ENCODE results near the gene SELENOV. TPM values are rescaled to one million over a fixed set of nuclear protein-coding genes. Genes with fewer than 3 reads are reported as not detected.

Gene SELENOV
- total RNA-seq, 4 donors from 2014 or later: not detected

DNA sequence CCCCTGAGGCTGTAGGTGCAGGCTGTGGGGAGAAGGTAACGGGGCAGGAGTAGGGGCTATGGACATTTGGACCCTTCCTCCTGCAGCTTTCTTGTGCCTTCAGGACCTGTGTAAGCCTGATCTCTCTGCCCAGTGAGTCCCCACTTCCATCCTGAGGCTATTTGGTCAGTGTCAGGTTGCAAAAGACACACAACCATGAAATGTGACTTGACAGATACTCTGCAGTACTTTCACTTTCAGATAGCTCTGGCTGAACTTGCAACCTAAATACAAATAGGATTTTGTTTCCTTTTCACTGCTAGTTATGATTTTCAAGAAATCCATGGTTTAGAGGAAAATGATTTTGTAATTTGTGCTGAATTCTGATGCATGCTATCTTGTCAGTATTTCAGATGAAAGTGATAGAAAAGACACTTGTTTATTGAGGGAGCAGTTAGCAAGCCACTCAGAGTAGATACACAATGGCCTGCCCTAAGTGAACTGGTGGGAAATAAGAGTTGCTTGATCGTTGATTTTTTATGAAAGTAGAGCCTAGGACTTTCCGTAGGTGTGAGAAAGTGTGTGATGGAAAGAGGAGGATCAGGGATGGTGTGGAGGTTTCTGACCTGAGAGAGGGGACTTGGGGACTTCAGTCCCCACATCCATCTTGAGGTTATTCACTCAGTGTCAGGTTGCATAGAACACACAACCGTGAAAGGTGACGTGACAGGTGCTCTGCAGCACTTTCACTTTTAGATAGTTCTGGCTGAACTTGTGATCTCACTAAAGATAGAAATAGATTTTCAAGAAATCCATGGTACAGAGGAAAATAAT lies 43.1 kb downstream of the SELENOV start:
- Histone ChIP-seq H3K27ac (peak overlapping the region in 1 of 4 donors; percentile 58), H3K27me3 (no peaks in the 10 kb centered on the region), H3K4me3 (peak overlapping the region in 1 of 4 donors; percentile 26), H3K36me3 (no peaks in the 10 kb centered on the region), H3K4me1 (no peaks in the 10 kb centered on the region), H3K9me3 (no peaks in the 10 kb centered on the region)
- ATAC-seq (peak in 1 of 2 donors; percentile 83), DNase-seq (no peak)
- in situ Hi-C loops (cut with MboI; ENCODE audit: low sequenced_read_pairs in 4 of 4) (loop anchor here in 3 of 4 donors (5.0 to 10.0 kb wide), 4 partner anchors 114 to 287 kb away; partner anchors contain the start of gene FBL (in 1 of the 3)), intact Hi-C loops (cut with DNase I; ENCODE audit: low total_unique reads) (no loop called here)
- TF ChIP-seq POLR2A (IDR thresholded peaks at IDR 0.05): no peak
- TF ChIP-seq, protein P1, sequence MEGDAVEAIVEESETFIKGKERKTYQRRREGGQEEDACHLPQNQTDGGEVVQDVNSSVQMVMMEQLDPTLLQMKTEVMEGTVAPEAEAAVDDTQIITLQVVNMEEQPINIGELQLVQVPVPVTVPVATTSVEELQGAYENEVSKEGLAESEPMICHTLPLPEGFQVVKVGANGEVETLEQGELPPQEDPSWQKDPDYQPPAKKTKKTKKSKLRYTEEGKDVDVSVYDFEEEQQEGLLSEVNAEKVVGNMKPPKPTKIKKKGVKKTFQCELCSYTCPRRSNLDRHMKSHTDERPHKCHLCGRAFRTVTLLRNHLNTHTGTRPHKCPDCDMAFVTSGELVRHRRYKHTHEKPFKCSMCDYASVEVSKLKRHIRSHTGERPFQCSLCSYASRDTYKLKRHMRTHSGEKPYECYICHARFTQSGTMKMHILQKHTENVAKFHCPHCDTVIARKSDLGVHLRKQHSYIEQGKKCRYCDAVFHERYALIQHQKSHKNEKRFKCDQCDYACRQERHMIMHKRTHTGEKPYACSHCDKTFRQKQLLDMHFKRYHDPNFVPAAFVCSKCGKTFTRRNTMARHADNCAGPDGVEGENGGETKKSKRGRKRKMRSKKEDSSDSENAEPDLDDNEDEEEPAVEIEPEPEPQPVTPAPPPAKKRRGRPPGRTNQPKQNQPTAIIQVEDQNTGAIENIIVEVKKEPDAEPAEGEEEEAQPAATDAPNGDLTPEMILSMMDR (IDR thresholded peaks at IDR 0.05 in 4 of 5, conservative IDR thresholded peaks at IDR 0.05 in 1 of 5): no peak

DNA sequence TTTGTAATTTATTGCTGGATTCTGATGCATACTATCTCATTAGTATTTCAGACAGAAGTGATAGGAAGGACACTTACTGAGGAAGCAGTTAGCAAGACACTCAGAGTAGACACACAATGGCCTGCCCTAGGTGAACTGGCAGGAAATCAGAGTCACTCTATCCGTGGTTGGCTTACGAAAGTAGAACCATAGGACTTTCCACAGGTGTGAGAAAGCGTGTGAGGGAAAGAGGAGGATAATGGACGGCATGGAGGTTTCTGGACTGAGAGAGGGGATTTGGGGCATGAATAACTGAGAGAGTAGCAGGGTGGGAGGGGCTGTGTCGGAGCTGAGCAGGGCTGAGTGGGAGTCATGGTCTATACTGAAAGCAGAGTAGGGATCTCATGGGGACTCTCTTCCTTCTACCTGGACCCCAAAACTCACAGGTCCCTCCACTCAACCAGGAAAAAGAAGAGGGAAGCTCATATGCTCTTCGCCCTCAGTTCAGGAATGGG lies 43.7 kb downstream of the SELENOV start:
- intact Hi-C loops (cut with DNase I; ENCODE audit: low total_unique reads) (no loop called here), in situ Hi-C loops (cut with MboI; ENCODE audit: low sequenced_read_pairs in 4 of 4) (loop anchor here in 3 of 4 donors (5.0 to 10.0 kb wide), 4 partner anchors 114 to 286 kb away; partner anchors contain the start of gene FBL (in 1 of the 3))
- Histone ChIP-seq H3K9me3 (no peaks in the 10 kb centered on the region), H3K4me3 (peak overlapping the region in 1 of 4 donors; percentile 26), H3K4me1 (no peaks in the 10 kb centered on the region), H3K27me3 (no peaks in the 10 kb centered on the region), H3K27ac (peak overlapping the region in 1 of 4 donors; percentile 58), H3K36me3 (no peaks in the 10 kb centered on the region)
- DNase-seq (no peak), ATAC-seq (peak in 1 of 2 donors; percentile 57)
- no peak for TF ChIP-seq POLR2A (IDR thresholded peaks at IDR 0.05)
- TF ChIP-seq, protein P1 (IDR thresholded peaks at IDR 0.05 in 4 of 5, conservative IDR thresholded peaks at IDR 0.05 in 1 of 5): no peak

DNA sequence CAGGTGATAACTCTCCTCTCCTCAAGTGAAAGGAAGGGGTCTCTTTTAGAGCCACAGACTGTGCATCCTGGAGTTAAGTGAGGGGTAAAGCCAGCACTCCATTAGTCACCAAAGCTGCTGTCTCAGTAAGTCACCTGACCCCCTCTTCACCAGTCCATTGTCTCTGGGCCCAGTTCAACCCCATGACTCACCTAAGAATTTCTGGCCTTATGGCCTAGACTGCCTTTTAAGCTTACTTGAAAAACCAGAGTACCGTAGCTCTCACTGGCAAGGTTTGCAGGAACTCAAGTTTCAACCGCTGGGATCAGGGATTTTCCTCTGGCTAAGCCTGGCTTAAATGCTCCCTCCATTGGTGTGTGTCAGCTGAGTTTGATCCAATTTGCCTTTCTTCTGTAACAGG lies 48.5 kb downstream of the SELENOV start:
- Histone ChIP-seq H3K36me3 (no peaks in the 10 kb centered on the region), H3K9me3 (no peaks in the 10 kb centered on the region), H3K4me1 (no peaks in the 10 kb centered on the region), H3K27ac (no peak overlapping the region), H3K4me3 (no peak overlapping the region), H3K27me3 (peaks cover 0 to 2% (median 0%) of the 10 kb centered on the region in 3 donors)
- no peak for DNase-seq
- ATAC-seq: peak in 1 of 2 donors; percentile 39
- in situ Hi-C loops (cut with MboI; ENCODE audit: low sequenced_read_pairs in 4 of 4) (loop anchor here in 1 of 4 donors (5.0 kb wide), 1 partner anchor 104 kb away; no protein-coding TSS in a partner anchor), intact Hi-C loops (cut with DNase I; ENCODE audit: low total_unique reads) (no loop called here)
- TF ChIP-seq POLR2A (IDR thresholded peaks at IDR 0.05): no peak
- TF ChIP-seq, protein P1 (IDR thresholded peaks at IDR 0.05 in 4 of 5, conservative IDR thresholded peaks at IDR 0.05 in 1 of 5): no peak

DNA sequence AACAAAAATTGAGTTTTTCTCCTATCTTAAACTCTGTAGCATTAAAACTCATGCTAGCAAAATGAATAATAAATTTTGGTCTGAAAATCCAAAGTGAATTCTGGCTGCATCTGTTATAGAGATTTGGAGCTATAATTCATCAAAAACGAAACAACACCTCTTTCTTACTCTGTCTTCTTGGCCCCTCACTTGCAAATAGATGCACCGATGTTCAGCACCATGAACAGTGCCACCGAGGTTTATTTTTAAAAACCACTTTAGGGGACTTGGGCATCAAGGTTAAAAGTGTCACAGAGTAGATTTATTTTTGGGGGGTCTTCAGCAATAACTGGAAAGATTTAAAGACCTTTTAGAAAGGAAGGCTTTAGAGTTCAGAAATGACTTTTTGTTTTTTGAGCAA lies 51.1 kb downstream of the SELENOV start:
- no peaks in the 10 kb centered on the region for H3K4me1 ChIP-seq
- DNase-seq (no peak), ATAC-seq (no peak)
- H3K4me3 ChIP-seq: no peak overlapping the region
- TF ChIP-seq POLR2A (IDR thresholded peaks at IDR 0.05): no peak
- TF ChIP-seq, protein P1 (IDR thresholded peaks at IDR 0.05 in 4 of 5, conservative IDR thresholded peaks at IDR 0.05 in 1 of 5): no peak
- H3K9me3 ChIP-seq: no peaks in the 10 kb centered on the region
- H3K27me3 ChIP-seq: peaks cover 0 to 2% (median 0%) of the 10 kb centered on the region in 3 donors
- intact Hi-C loops (cut with DNase I; ENCODE audit: low total_unique reads): no loop called here
- in situ Hi-C loops (cut with MboI; ENCODE audit: low sequenced_read_pairs in 4 of 4): no loop called here
- no peak overlapping the region for H3K27ac ChIP-seq
- no peaks in the 10 kb centered on the region for H3K36me3 ChIP-seq
